CD4-positive, alpha-beta T cell (primary cell): ENCODE data around the gene ADCY10. TPM values are rescaled to one million over a fixed set of nuclear protein-coding genes. Genes with fewer than 3 reads are reported as not detected.

Experiments used
- ATAC-seq: fragments of 200-7000 bp; cut with Tn5 transposase; one replicate; pipeline ENCODE4 v1.10.0; 2022; ENCODE audit warnings: mild to moderate bottlenecking; ENCODE audit not compliant: poor library complexity
- CTCF ChIA-PET: fragments of 350-600 bp; sonication (Branson Sonifier 250); formaldehyde crosslinking; loops from one replicate; lab custom pipeline; 2021; ENCODE audit warnings: antibody characterized with exemption, inconsistent platforms; lab: Charles Lee
- POLR2A ChIA-PET: fragments of 350-600 bp; sonication (Branson Sonifier 250); formaldehyde crosslinking; loops from one replicate; lab custom pipeline; 2021; ENCODE audit warnings: antibody characterized with exemption, inconsistent platforms; lab: Charles Lee
- DNase-seq, 14 experiments: peaks; one replicate each; pipeline ENCODE4 v3.0.0-alpha.2; 2013 to 2020; ENCODE audit warnings: mixed read lengths in 2 of 14
- H3K27ac ChIP-seq, 2 donors: one replicate each; pipeline versions ENCODE4 v1.5.1 to v1.7.0; 2013; ENCODE audit warnings: low read length in 2 of 2, low read depth in 1 of 2, mild to moderate bottlenecking in 1 of 2
- H3K27me3 ChIP-seq, 2 experiments: 1 replicate in 1 of 2; 2 replicates in 1 of 2; pipeline versions ENCODE4 v1.6.1 to v1.7.0; 2013; ENCODE audit warnings: low read length in 2 of 2, control low read depth in 1 of 2, mild to moderate bottlenecking in 1 of 2, moderate library complexity in 1 of 2; ENCODE audit not compliant: insufficient read depth in 2 of 2, control insufficient read depth in 1 of 2
- H3K36me3 ChIP-seq: one replicate; pipeline ENCODE4 v1.6.1; 2013; ENCODE audit warnings: low read length, control low read depth; ENCODE audit not compliant: insufficient read depth
- H3K4me1 ChIP-seq: one replicate; pipeline ENCODE4 v1.6.1; 2013; ENCODE audit warnings: low read length, control low read depth; ENCODE audit not compliant: insufficient read depth
- H3K4me3 ChIP-seq: one replicate; pipeline ENCODE4 v1.5.1; 2013; ENCODE audit warnings: mild to moderate bottlenecking, low read length, moderate library complexity
- H3K9me3 ChIP-seq, 2 experiments: 1 replicate in 1 of 2; 2 replicates in 1 of 2; pipeline versions ENCODE4 v1.6.1 to v1.7.0; 2013; ENCODE audit warnings: low read length in 2 of 2, mild to moderate bottlenecking in 2 of 2, control low read depth in 1 of 2, moderate library complexity in 1 of 2; ENCODE audit not compliant: control insufficient read depth in 1 of 2, insufficient read depth in 1 of 2
- H3K27ac Mint-ChIP-seq: one replicate; pipeline ENCODE4 v1.8.0; 2020; ENCODE audit warnings: mixed read lengths
- H3K27me3 Mint-ChIP-seq: one replicate; pipeline ENCODE4 v1.8.0; 2021; ENCODE audit warnings: mixed read lengths
- H3K36me3 Mint-ChIP-seq: one replicate; pipeline ENCODE4 v1.8.0; 2021; ENCODE audit warnings: low read depth, mixed read lengths
- H3K4me1 Mint-ChIP-seq: one replicate; pipeline ENCODE4 v1.8.0; 2021; ENCODE audit warnings: low read depth, mixed read lengths
- H3K4me3 Mint-ChIP-seq: one replicate; pipeline ENCODE4 v1.8.0; 2020; ENCODE audit warnings: mild to moderate bottlenecking, mixed read lengths
- H3K9me3 Mint-ChIP-seq: one replicate; pipeline ENCODE4 v1.8.0; 2020; ENCODE audit warnings: mixed read lengths
- CTCF ChIP-seq: fragments of 200-600 bp; IDR thresholded peaks from one replicate; pipeline ENCODE4 v1.8.0; 2022; ENCODE audit warnings: antibody characterized with exemption, mild to moderate bottlenecking
- intact Hi-C, 2 experiments: fragments of 100-400 bp; cut with DNase I in 1 of 2; cut with micrococcal nuclease in 1 of 2; formaldehyde crosslinking; loops; one replicate each; pipeline versions ENCODE4 v1.15.1 to v1.9.0; 2023 to 2025; cut with DNase I, micrococcal nuclease
- total RNA-seq, 174 experiments: library from RNA in 2 of 174; stranded (reverse) in 2 of 174; gene quantifications; one replicate each; pipeline ENCODE4 v1.2.3 and lab custom pipeline; 2021 to 2026

ADCY10 gene
- total RNA-seq, 2 experiments from 2014 or later: 0.11 to 0.52 TPM

DNA sequence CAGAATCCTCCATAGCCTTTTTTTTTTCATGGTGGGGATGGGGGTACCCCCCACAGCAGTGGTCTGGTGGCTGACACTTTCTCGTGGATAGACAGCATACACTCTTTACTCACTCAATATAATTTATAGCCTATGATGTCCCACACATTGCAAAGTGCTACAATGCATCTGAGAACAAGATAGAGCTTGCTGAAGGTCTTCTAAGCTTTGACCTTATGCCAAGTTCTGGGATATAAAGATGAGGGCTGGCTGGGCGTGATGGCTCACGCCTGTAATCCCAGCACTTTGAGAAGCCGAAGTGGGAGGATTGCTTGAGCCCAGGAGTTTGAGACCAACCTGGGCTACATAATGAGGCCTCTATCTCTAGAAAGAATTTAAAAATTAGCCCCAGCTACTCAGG, 114.2 kb downstream of the ADCY10 start:
- H3K4me1 Mint-ChIP-seq: peaks cover 21% of the 10 kb centered on the region
- Histone ChIP-seq H3K4me3 (no peak overlapping the region), H3K36me3 (no peaks in the 10 kb centered on the region), H3K4me1 (peaks cover 9% of the 10 kb centered on the region), H3K27me3 (no peaks in the 10 kb centered on the region), H3K9me3 (no peaks in the 10 kb centered on the region), H3K27ac (no peak overlapping the region)
- CTCF ChIA-PET: no interaction called here
- no peaks in the 10 kb centered on the region for H3K36me3 Mint-ChIP-seq
- POLR2A ChIA-PET: no interaction called here
- no peak for TF ChIP-seq CTCF
- no peaks in the 10 kb centered on the region for H3K27me3 Mint-ChIP-seq
- no peaks in the 10 kb centered on the region for H3K9me3 Mint-ChIP-seq
- H3K4me3 Mint-ChIP-seq: no peak overlapping the region
- ATAC-seq (no peak), DNase-seq (no peak)
- H3K27ac Mint-ChIP-seq: no peak overlapping the region
- intact Hi-C loops: loop anchor here in 1 of 2 experiments (5.0 kb wide), 1 partner anchor 82 kb away; no protein-coding TSS in a partner anchor

- Mint-ChIP-seq H3K27ac (no peak overlapping the region), H3K36me3 (no peaks in the 10 kb centered on the region), H3K4me3 (no peak overlapping the region), H3K27me3 (no peaks in the 10 kb centered on the region), H3K9me3 (no peaks in the 10 kb centered on the region), H3K4me1 (peaks cover 13% of the 10 kb centered on the region)
- POLR2A ChIA-PET: no interaction called here
- Histone ChIP-seq H3K9me3 (no peaks in the 10 kb centered on the region), H3K4me1 (peaks cover 7% of the 10 kb centered on the region), H3K27me3 (no peaks in the 10 kb centered on the region), H3K4me3 (no peak overlapping the region), H3K36me3 (no peaks in the 10 kb centered on the region), H3K27ac (no peak overlapping the region)
- intact Hi-C loops: no loop called here
- ATAC-seq: no peak
- CTCF ChIA-PET: no interaction called here
- no peak for DNase-seq
- TF ChIP-seq CTCF: no peak
Measured at GRCh38 chr1:167798952-167799351, 115.0 kb downstream of the ADCY10 start.

DNA sequence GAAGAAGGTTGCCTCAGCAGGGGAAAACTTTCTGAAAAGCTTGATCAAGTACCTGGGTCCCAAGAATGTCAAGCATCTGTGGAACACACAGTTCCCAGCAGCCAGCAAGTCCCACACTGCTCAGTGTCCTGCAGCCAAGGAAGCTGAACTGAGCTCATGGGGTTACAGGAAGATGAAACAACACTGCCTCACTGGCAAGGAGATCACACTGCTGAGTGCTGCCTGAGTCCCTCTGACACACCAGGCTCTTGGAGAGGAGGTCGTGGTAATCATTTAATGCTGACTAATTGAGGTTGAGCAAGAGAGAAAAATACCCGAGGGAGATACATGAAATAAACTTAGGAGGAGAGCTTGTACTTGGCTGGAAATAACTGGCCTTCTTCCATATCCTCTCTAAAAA, 116.9 kb downstream of the ADCY10 start:
- no peaks in the 10 kb centered on the region for H3K27me3 Mint-ChIP-seq

More for the DNA sequence above, 116.9 kb downstream of the ADCY10 start:
- ChIA-PET POLR2A (interaction anchor here (0.6 kb wide), 1 partner anchor 804 kb away, joined by 4 read pairs; no protein-coding TSS in a partner anchor), CTCF (interaction anchor here (0.6 to 0.7 kb wide), 2 partner anchors 376 to 572 kb away, joined by 4 read pairs; no protein-coding TSS in a partner anchor)
- no peaks in the 10 kb centered on the region for H3K9me3 ChIP-seq
- no peak overlapping the region for H3K4me3 ChIP-seq
- H3K27ac ChIP-seq: no peak overlapping the region
- TF ChIP-seq CTCF: no peak
- ATAC-seq: no peak
- no peaks in the 10 kb centered on the region for H3K36me3 ChIP-seq
- peak in 2 of 14 experiments; percentile 31 to 55 for DNase-seq
- intact Hi-C loops: no loop called here
- Mint-ChIP-seq H3K4me1 (peaks cover under 1% of the 10 kb centered on the region), H3K4me3 (no peak overlapping the region), H3K27ac (no peak overlapping the region), H3K9me3 (no peaks in the 10 kb centered on the region), H3K36me3 (no peaks in the 10 kb centered on the region)
- H3K27me3 ChIP-seq: no peaks in the 10 kb centered on the region
- H3K4me1 ChIP-seq: no peaks in the 10 kb centered on the region
